ENCODE data around the gene VWA8. TPM values are rescaled to one million over a fixed set of nuclear protein-coding genes. Genes with fewer than 3 reads are reported as not detected.
"Not testable (repeated sequence)": the region's sequence is repeated elsewhere in the genome, so short reads cannot be mapped to it uniquely, and the experiment has no call there.

VWA8 gene
- total RNA-seq, 1 experiment from 2014 or later: 20.1 TPM

DNA sequence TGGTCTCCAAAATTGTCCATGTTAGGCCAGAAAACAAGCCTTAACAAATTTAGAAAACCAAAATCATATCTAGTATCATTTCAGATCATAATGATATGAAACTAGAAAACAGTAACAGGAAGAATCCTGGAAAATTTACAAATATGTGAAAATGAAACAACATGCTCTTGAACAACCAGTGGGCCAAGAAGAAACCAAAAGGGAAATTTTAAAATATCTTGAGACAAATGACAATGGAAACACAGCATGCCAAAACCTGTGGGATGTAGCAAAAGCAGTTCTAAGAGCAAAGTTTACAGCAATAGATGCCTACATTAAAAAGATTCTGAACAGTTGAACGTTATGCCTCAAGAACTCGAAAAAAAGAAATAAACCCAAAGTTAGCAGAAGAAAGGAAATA lies 32.6 kb downstream of the VWA8 start:
- no peak for DNase-seq (ENCODE audit: extremely low read depth, low read depth)

DNA sequence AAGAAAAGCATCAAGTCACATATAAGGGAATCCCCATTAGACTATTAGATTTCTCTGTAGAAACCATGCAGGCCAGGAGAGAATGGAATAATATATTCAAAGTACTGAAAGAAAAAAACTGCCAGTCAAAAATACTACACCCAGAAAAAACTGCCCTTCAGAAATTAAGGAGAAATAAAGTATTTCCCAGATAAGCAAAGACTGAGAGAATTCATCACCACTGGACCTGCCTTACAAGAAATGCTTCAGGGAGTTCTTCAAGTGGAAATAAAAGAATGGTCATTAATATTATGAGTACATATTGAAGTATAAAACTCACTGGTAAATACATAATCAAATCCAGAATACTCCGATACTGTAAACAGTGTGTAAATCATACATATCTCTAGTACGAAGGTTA lies 35.9 kb downstream of the VWA8 start:
- DNase-seq (ENCODE audit: extremely low read depth, low read depth): no peak

- DNase-seq (ENCODE audit: extremely low read depth, low read depth): not testable (repeated sequence)
Observed at GRCh38 chr13:41922894-41923293, 38.0 kb downstream of the VWA8 start.

- DNase-seq (ENCODE audit: extremely low read depth, low read depth): no peak
Observed at GRCh38 chr13:41919741-41920487, 41.0 kb downstream of the VWA8 start.

GRCh38 chr13:41919031-41919740 lies 41.7 kb downstream of the VWA8 start:
- no peak for DNase-seq (ENCODE audit: extremely low read depth, low read depth)

- no peak for DNase-seq (ENCODE audit: extremely low read depth, low read depth)
Observed at GRCh38 chr13:41917641-41918040, 43.3 kb downstream of the VWA8 start.

DNA sequence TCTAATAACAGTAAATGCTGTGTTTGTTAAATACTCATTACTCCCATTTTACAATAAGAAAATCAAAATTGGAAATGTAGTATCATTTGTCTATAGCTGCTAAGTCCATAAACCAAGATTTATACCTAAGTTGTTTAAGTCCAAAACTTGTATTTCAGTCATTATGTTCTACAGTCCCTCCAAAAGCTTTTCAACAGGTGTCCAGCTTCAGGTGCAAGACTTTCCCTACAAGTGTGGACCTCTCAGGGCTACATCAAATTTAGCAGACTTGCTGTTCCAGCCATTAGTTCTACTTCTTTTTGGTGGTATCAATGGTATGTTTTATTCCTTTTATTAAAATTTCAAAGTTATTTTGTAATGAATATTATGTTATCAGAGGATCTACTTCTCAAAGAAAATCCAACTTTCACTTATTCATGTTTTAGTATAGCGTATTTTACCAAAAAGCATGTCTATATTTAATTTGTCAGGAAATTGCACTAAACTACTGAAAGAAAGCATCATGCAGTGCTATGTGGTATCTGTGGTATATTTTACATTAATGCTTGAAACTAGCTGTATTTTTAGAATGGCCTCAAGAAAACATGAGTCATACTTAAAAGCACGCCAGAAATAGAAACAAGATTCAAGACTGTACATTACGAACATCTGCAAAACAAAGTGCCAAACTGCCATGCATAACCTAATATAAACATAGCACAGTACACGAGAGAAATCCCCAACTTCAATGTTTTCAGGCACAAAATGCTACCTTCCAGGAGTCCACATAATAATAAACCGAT lies 44.5 kb downstream of the VWA8 start:
- peak; percentile 9 for DNase-seq (ENCODE audit: extremely low read depth, low read depth)

GRCh38 chr13:41915081-41915480 lies 45.8 kb downstream of the VWA8 start:
- no peak for DNase-seq (ENCODE audit: extremely low read depth, low read depth)

DNA sequence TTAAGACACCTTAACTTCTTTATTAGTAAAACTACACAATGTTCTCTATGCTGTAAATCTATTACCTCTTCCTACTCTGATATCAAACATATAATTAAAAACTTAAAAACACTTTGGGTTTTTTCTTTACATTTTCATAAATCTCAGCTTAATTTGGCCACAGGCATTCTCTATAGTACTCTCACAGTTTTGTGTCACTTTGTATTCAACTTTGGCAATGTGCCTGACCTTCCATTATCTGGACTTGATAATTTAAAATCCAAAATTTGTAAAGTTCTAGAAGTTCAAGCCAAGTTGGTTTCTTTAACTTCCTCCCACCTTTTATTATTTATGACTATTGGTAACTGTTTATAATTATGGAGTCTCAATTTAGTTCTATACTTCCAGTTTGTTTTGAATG lies 46.4 kb downstream of the VWA8 start:
- DNase-seq (ENCODE audit: extremely low read depth, low read depth): no peak

GRCh38 chr13:41909506-41909905 lies 51.4 kb downstream of the VWA8 start:
- no peak for DNase-seq (ENCODE audit: extremely low read depth, low read depth)

- peak; percentile 37 for DNase-seq (ENCODE audit: extremely low read depth, low read depth)
Observed at GRCh38 chr13:41905600-41906254, 55.2 kb downstream of the VWA8 start.

DNA sequence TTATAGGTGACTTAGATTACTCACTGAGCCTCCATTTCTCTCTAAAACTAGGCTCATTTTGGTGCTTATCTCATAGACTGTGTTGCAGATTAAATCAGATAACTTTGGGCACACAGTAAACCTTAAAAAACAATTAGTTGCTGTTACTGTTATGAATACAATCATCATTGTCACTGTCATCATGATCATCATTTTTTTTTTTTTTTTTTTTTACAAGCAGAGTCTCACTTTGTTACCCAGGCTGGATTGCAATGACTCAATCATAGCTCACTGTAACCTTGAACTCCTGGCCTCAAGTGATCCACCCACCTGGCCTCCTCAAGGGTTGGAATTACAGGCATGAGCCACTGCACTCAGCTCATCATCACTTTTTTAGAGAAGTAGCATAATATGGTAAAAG lies 60.0 kb downstream of the VWA8 start:
- DNase-seq (ENCODE audit: extremely low read depth, low read depth): no peak

GRCh38 chr13:41898411-41898810 lies 62.5 kb downstream of the VWA8 start:
- not testable (repeated sequence) for DNase-seq (ENCODE audit: extremely low read depth, low read depth)

DNA sequence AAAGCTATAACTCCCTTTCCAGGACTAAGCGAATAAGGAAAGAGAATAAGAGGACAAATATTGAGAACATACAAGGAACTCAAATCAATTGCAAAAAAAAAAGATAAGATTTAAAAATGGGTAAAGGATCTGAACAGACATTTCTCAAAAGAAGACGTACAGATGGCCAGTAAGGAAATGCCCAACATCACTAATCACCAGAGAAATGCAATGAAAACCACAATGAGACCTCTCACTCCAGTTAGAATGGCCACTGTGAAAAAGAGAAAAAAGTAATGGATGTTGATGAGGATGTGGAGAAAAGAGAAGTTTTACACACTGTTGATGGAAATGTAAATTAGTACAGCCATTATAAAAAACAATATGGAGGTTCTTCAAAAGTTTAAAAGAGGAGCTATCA lies 63.8 kb downstream of the VWA8 start:
- DNase-seq (ENCODE audit: extremely low read depth, low read depth): no peak

GRCh38 chr13:41895478-41895877 lies 65.4 kb downstream of the VWA8 start:
- DNase-seq (ENCODE audit: extremely low read depth, low read depth): no peak

GRCh38 chr13:41891119-41891518 lies 69.8 kb downstream of the VWA8 start:
- DNase-seq (ENCODE audit: extremely low read depth, low read depth): no peak

DNA sequence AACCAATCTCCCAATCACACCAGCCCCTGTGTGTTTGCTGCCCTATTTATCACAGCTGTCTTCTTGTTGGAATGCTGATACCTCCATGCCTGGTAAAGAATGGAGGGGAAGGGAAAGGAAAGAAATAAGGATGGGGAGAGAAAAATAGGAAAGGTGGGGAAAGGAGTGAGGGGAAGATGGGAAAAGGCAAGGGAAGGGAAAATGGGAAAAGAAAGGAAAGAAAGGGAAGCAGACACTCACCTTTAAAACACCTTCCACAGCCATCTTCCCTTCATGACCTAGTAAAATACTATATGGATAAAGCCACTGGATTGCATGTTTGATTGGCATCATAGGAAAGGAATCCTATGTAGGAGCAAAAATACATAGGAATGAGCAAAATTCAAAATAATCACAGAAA lies 77.8 kb downstream of the VWA8 start:
- DNase-seq (ENCODE audit: extremely low read depth, low read depth): no peak

GRCh38 chr13:41881890-41882289 lies 79.0 kb downstream of the VWA8 start:
- not testable (repeated sequence) for DNase-seq (ENCODE audit: extremely low read depth, low read depth)

DNA sequence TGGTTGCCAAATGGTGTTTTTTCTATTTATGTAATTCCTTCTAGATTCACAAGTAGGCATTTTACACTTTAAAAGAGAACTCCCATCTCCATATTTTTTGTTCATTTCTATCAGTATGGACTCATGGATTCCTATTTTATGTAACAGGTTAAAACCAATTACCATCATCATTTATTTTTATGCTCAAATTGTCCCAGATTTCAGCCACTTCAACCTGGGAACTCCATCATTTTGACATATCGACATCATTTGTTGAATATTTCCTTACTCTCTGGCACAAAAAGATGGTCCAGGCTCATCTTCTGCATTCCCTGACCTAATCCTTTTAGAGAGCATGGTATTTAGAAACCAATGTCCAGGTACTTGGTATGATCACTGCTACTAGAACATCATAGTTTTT lies 79.9 kb downstream of the VWA8 start:
- no peak for DNase-seq (ENCODE audit: extremely low read depth, low read depth)

DNA sequence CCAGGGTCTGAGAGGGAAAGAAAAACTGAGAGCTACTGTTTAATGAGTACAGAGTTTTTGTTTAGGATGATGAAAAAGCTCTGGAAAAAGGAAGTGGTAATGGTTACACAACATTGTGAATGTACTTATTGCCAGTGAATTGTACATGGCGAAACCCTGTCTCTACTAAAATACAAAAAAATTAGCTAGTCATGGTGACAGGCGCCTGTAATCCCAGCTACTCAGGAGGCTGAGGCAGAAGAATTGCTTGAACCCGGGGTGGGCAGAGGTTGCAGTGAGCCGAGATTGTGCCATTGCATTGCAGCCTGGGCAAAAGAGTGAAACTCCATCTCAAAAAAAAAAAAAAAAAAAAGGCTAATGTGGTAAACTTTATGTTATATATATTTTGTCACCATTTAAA lies 96.3 kb downstream of the VWA8 start:
- no peak for DNase-seq (ENCODE audit: extremely low read depth, low read depth)

- not testable (repeated sequence) for DNase-seq (ENCODE audit: extremely low read depth, low read depth)
Observed at GRCh38 chr13:41862659-41863058, 98.2 kb downstream of the VWA8 start.
